ENCODE results near the gene HELQ. TPM values are rescaled to one million over a fixed set of nuclear protein-coding genes. Genes with fewer than 3 reads are reported as not detected.

HELQ gene
- total RNA-seq, 5 donors from 2014 or later (not counting 1 experiment from before 2014, with no cell fraction given): 30.6 to 36.3 (median 34.9) TPM

DNA sequence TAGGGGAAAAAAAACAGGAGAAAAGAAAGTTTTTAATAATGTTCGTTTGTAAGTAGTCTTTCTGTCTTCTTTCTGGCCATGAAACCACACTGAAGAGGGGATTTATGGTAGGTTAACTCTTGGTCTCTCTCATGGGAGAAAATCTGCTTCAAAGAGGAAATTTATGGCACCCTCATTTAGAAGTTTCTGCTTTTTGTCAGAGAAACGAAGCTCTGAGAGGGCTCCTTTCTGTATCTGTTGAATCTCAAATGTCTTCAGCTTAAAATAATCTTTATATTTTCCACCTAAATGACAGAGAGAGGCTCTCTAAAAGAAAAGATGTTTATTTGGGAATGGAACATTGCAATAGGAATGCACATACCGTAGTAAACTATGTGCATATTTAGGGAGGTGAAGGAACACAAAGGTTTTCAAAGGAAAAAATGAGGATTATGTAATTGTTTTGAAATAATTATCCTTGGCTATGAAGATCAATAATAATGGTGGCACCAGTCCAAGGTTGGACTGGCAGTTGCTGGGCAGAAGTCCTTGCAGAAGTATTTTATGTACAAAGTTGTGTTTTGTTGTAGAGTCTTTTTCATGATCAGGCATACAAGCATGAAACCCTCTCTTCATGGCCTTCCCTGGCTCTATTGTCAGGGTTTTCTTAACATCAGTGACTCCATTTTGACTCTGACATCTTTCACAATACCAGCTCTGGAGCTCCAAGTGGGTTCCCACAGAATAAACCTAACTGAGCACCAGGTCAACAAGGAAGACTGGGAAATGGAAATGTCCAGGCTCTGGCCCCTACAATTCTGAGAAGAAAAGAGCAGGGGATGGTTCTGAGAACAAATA is 67.9 kb downstream of the HELQ start:
- Histone ChIP-seq H3K4me3 (ENCODE audit: control insufficient read depth in 1 of 2, extremely low read depth in 1 of 2, low read length in 1 of 2) (no peak overlapping the region), H3K9me3 (no peaks in the 10 kb centered on the region), H3K4me1 (ENCODE audit: control insufficient read depth in 1 of 2, extremely low read depth in 1 of 2, insufficient read depth in 2 of 2, low read length in 2 of 2) (peaks cover 3 to 7% of the 10 kb centered on the region in 2 experiments), H3K27ac (ENCODE audit: low read length) (no peak overlapping the region), H3K36me3 (ENCODE audit: control insufficient read depth in 2 of 2, extremely low read depth in 1 of 2, insufficient read depth in 1 of 2, low read length in 1 of 2) (no peaks in the 10 kb centered on the region), H3K27me3 (replicated peaks in 1 of 2; ENCODE audit: control insufficient read depth in 2 of 2, extremely low read depth in 1 of 2, insufficient read depth in 2 of 2, low read length in 1 of 2) (no peaks in the 10 kb centered on the region)
- no peaks in the 10 kb centered on the region for H3K9me3 Mint-ChIP-seq
- DNase-seq (no peak), ATAC-seq (replicated peaks in 1 of 4) (no peak)
- ChIA-PET CTCF (interaction anchor here in 1 of 2 donors (1.0 to 1.4 kb wide), 3 partner anchors 31 to 353 kb away, joined by 3 to 11 read pairs (median 3); partner anchors contain the start of genes COPS4 and COQ2), POLR2A (no interaction called here)
- peaks cover 16 to 25% (median 23%) of the 10 kb centered on the region in 3 donors for H3K4me1 Mint-ChIP-seq
- H3K4me3 Mint-ChIP-seq: no peak overlapping the region
- 92% methylated on average over 2 of the region's 3 CpGs for WGBS (ENCODE audit: insufficient coverage)
- H3K27me3 Mint-ChIP-seq: no peaks in the 10 kb centered on the region
- H3K27ac Mint-ChIP-seq: peak overlapping the region; percentile 31 to 58
- H3K36me3 Mint-ChIP-seq: no peaks in the 10 kb centered on the region

DNA sequence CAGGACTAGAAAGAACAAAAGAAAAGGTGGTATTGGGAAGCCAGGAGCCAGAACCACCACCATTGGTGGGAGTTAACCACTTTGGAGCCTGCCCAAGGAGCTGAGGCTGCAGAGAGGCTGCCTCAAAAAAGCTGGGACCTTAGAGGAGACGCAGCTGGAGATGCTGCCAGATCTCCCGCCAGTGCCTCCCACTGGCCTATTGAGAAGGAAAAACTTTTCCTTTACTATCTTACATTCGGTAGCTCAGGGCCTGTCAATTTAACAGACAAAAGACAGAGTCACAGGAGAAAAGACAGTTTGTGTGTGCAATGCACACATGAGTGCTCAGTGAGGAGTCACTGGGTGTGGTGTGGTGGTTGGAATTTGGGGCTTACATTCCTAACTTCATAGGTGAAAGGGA is 68.6 kb downstream of the HELQ start:
- no peaks in the 10 kb centered on the region for H3K27me3 ChIP-seq (replicated peaks in 1 of 2; ENCODE audit: control insufficient read depth in 2 of 2, extremely low read depth in 1 of 2, insufficient read depth in 2 of 2, low read length in 1 of 2)
- no peaks in the 10 kb centered on the region for H3K27me3 Mint-ChIP-seq
- no peaks in the 10 kb centered on the region for H3K9me3 ChIP-seq
- H3K9me3 Mint-ChIP-seq: no peaks in the 10 kb centered on the region
- POLR2A ChIA-PET: no interaction called here
- DNase-seq (no peak), ATAC-seq (replicated peaks in 1 of 4) (no peak)
- H3K4me3 Mint-ChIP-seq: no peak overlapping the region
- peaks cover 19 to 27% (median 23%) of the 10 kb centered on the region in 3 donors for H3K4me1 Mint-ChIP-seq
- H3K36me3 ChIP-seq (ENCODE audit: control insufficient read depth in 2 of 2, extremely low read depth in 1 of 2, insufficient read depth in 1 of 2, low read length in 1 of 2): no peaks in the 10 kb centered on the region
- no peaks in the 10 kb centered on the region for H3K36me3 Mint-ChIP-seq
- peaks cover 3 to 7% of the 10 kb centered on the region in 2 experiments for H3K4me1 ChIP-seq (ENCODE audit: control insufficient read depth in 1 of 2, extremely low read depth in 1 of 2, insufficient read depth in 2 of 2, low read length in 2 of 2)
- no peak overlapping the region for H3K4me3 ChIP-seq (ENCODE audit: control insufficient read depth in 1 of 2, extremely low read depth in 1 of 2, low read length in 1 of 2)
- no CpG with 5 or more reads among the region's 3 CpGs for WGBS (ENCODE audit: insufficient coverage)
- no peak overlapping the region for H3K27ac ChIP-seq (ENCODE audit: low read length)
- CTCF ChIA-PET: interaction anchor here (0.6 to 0.7 kb wide), 2 partner anchors 11 to 54 kb away, joined by 3 to 4 read pairs; no protein-coding TSS in a partner anchor
- peak overlapping the region in 1 of 2 donors; percentile 45 for H3K27ac Mint-ChIP-seq

GRCh38 chr4:83382850-83383249 is 72.8 kb downstream of the HELQ start:
- no peak for DNase-seq
- no CpG with 5 or more reads among the region's 2 CpGs for WGBS (ENCODE audit: insufficient coverage)
- CTCF ChIA-PET: no interaction called here

DNA sequence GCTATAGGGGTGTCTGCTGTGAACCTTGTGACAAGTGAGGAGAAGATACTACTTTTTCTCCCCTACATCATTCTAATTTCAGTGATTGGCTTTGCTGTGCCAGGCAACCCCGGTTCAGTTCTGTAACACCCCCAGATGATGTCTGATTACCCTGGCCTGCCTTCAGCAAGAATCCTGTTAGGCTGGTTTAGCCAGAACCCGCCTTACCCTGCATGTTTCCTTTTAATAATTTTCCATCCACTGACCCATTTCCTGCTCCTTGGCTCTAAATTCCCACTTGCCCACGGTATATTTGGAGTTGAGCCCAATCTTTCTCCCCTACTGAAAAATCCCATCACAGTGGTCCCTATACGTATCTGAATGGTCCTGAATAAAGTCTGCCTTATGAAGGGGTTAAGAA is 74.5 kb downstream of the HELQ start:
- 100% methylated on average over 1 of the region's 4 CpGs for WGBS (ENCODE audit: insufficient coverage)
- Mint-ChIP-seq H3K4me3 (no peak overlapping the region), H3K27me3 (no peaks in the 10 kb centered on the region), H3K36me3 (peaks cover 6% of the 10 kb centered on the region), H3K9me3 (peaks cover 2 to 27% (median 13%) of the 10 kb centered on the region in 3 donors), H3K27ac (no peak overlapping the region), H3K4me1 (peaks cover 0 to 6% (median 4%) of the 10 kb centered on the region in 3 donors)
- Histone ChIP-seq H3K9me3 (no peaks in the 10 kb centered on the region), H3K27ac (ENCODE audit: low read length) (no peak overlapping the region), H3K4me1 (ENCODE audit: control insufficient read depth in 1 of 2, extremely low read depth in 1 of 2, insufficient read depth in 2 of 2, low read length in 2 of 2) (no peaks in the 10 kb centered on the region), H3K4me3 (ENCODE audit: control insufficient read depth in 1 of 2, extremely low read depth in 1 of 2, low read length in 1 of 2) (no peak overlapping the region), H3K27me3 (replicated peaks in 1 of 2; ENCODE audit: control insufficient read depth in 2 of 2, extremely low read depth in 1 of 2, insufficient read depth in 2 of 2, low read length in 1 of 2) (no peaks in the 10 kb centered on the region), H3K36me3 (ENCODE audit: control insufficient read depth in 2 of 2, extremely low read depth in 1 of 2, insufficient read depth in 1 of 2, low read length in 1 of 2) (no peaks in the 10 kb centered on the region)
- POLR2A ChIA-PET: no interaction called here
- no peak for DNase-seq
- ATAC-seq (replicated peaks in 1 of 4): no peak
- CTCF ChIA-PET: no interaction called here

More at GRCh38 chr4:83382850-83383249, 72.8 kb downstream of the HELQ start:
- H3K4me1 ChIP-seq (ENCODE audit: control insufficient read depth in 1 of 2, extremely low read depth in 1 of 2, insufficient read depth in 2 of 2, low read length in 2 of 2): no peaks in the 10 kb centered on the region
- H3K27me3 ChIP-seq (replicated peaks in 1 of 2; ENCODE audit: control insufficient read depth in 2 of 2, extremely low read depth in 1 of 2, insufficient read depth in 2 of 2, low read length in 1 of 2): no peaks in the 10 kb centered on the region
- H3K4me3 ChIP-seq (ENCODE audit: control insufficient read depth in 1 of 2, extremely low read depth in 1 of 2, low read length in 1 of 2): no peak overlapping the region
- H3K27ac ChIP-seq (ENCODE audit: low read length): no peak overlapping the region
- Mint-ChIP-seq H3K36me3 (peaks cover under 1% of the 10 kb centered on the region), H3K9me3 (peaks cover 0 to 17% (median 8%) of the 10 kb centered on the region in 3 donors), H3K4me3 (no peak overlapping the region), H3K27me3 (no peaks in the 10 kb centered on the region), H3K27ac (no peak overlapping the region), H3K4me1 (peaks cover 7 to 14% (median 10%) of the 10 kb centered on the region in 3 donors)
- ATAC-seq (replicated peaks in 1 of 4): no peak
- H3K9me3 ChIP-seq: no peaks in the 10 kb centered on the region
- POLR2A ChIA-PET: no interaction called here
- H3K36me3 ChIP-seq (ENCODE audit: control insufficient read depth in 2 of 2, extremely low read depth in 1 of 2, insufficient read depth in 1 of 2, low read length in 1 of 2): no peaks in the 10 kb centered on the region

DNA sequence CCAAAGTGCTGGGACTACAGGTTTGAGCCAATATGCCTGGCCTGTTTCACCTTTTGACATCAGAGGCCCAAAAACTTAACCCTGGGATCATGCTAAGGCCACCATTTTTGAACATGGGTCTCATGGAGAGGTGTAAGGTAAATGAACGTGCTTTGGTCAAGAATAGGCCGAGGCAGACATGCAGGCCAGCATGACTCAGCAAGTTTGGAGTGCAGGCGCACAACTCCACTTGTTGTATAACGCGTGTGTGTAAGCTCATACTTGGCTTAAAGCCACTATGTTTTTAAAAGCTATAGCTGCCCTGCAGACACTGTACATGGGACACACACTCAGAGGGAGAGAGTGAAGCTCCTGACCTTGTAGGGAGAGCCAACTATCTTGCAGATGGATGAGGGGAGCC is 77.2 kb downstream of the HELQ start:
- no peaks in the 10 kb centered on the region for H3K4me1 ChIP-seq (ENCODE audit: control insufficient read depth in 1 of 2, extremely low read depth in 1 of 2, insufficient read depth in 2 of 2, low read length in 2 of 2)
- POLR2A ChIA-PET: no interaction called here
- WGBS (ENCODE audit: insufficient coverage): 86% methylated on average over 5 of the region's 5 CpGs
- Mint-ChIP-seq H3K9me3 (peaks cover 8 to 27% (median 13%) of the 10 kb centered on the region in 3 donors), H3K4me1 (peaks cover 0 to 6% (median 4%) of the 10 kb centered on the region in 3 donors), H3K4me3 (no peak overlapping the region), H3K36me3 (peaks cover 6% of the 10 kb centered on the region), H3K27me3 (peaks cover 0 to 4% of the 10 kb centered on the region in 2 donors), H3K27ac (no peak overlapping the region)
- DNase-seq (peak in 3 of 35 experiments; percentile 6 to 37 (median 8)), ATAC-seq (replicated peaks in 1 of 4) (no peak)
- peaks cover 0 to 6% of the 10 kb centered on the region in 2 experiments for H3K27me3 ChIP-seq (replicated peaks in 1 of 2; ENCODE audit: control insufficient read depth in 2 of 2, extremely low read depth in 1 of 2, insufficient read depth in 2 of 2, low read length in 1 of 2)
- H3K27ac ChIP-seq (ENCODE audit: low read length): no peak overlapping the region
- no peaks in the 10 kb centered on the region for H3K36me3 ChIP-seq (ENCODE audit: control insufficient read depth in 2 of 2, extremely low read depth in 1 of 2, insufficient read depth in 1 of 2, low read length in 1 of 2)
- no peak overlapping the region for H3K4me3 ChIP-seq (ENCODE audit: control insufficient read depth in 1 of 2, extremely low read depth in 1 of 2, low read length in 1 of 2)
- no peaks in the 10 kb centered on the region for H3K9me3 ChIP-seq
- CTCF ChIA-PET: no interaction called here

DNA sequence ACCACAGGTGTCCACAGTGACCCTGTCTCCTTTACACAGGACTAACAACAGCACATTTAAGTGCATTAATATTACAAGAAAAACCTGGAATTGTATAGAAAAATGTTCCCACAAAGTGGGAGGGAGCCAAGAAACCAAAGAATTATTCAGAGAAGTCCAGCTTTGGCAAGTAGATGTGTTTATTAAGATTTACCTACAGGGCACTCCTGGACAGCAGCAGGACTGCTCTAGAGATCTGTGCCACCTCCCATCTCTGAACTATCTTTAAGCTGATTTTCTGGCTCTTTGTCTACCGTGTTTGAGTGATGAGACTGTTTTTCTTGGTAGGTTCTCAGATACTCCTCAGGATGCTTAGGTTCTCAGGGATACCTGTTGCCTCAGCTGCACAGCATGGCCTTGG is 82.7 kb downstream of the HELQ start:
- Histone ChIP-seq H3K36me3 (ENCODE audit: control insufficient read depth in 2 of 2, extremely low read depth in 1 of 2, insufficient read depth in 1 of 2, low read length in 1 of 2) (no peaks in the 10 kb centered on the region), H3K27ac (ENCODE audit: low read length) (no peak overlapping the region), H3K4me3 (ENCODE audit: control insufficient read depth in 1 of 2, extremely low read depth in 1 of 2, low read length in 1 of 2) (no peak overlapping the region), H3K4me1 (ENCODE audit: control insufficient read depth in 1 of 2, extremely low read depth in 1 of 2, insufficient read depth in 2 of 2, low read length in 2 of 2) (no peaks in the 10 kb centered on the region), H3K27me3 (replicated peaks in 1 of 2; ENCODE audit: control insufficient read depth in 2 of 2, extremely low read depth in 1 of 2, insufficient read depth in 2 of 2, low read length in 1 of 2) (peaks cover 0 to 6% of the 10 kb centered on the region in 2 experiments), H3K9me3 (no peaks in the 10 kb centered on the region)
- peaks cover 6% of the 10 kb centered on the region for H3K36me3 Mint-ChIP-seq
- ChIA-PET POLR2A (interaction anchor here in 1 of 2 donors (0.6 kb wide), 1 partner anchor 9 kb away, joined by 5 read pairs; no protein-coding TSS in a partner anchor), CTCF (no interaction called here)
- no peak for ATAC-seq (replicated peaks in 1 of 4)
- H3K4me1 Mint-ChIP-seq: no peaks in the 10 kb centered on the region
- peaks cover 5 to 11% (median 8%) of the 10 kb centered on the region in 3 donors for H3K9me3 Mint-ChIP-seq
- no CpG with 5 or more reads among the region's 1 CpG for WGBS (ENCODE audit: insufficient coverage)
- no peak overlapping the region for H3K27ac Mint-ChIP-seq
- H3K27me3 Mint-ChIP-seq: peaks cover 0 to 4% of the 10 kb centered on the region in 2 donors
- no peak for DNase-seq
- H3K4me3 Mint-ChIP-seq: no peak overlapping the region
